K562 (cell line): ENCODE data around the gene FCSK. TPM values are rescaled to one million over a fixed set of nuclear protein-coding genes. Genes with fewer than 3 reads are reported as not detected.

ENCODE experiments used
- ARID3A ChIP-seq: IDR thresholded peaks from 2 replicates; pipeline ENCODE4 v1.6.1; 2012; ENCODE audit warnings: low read depth, low read length, improper control_type of control experiment, borderline replicate concordance
- CREM ChIP-seq: IDR thresholded peaks from 2 replicates; pipeline ENCODE4 v1.6.1; 2014; ENCODE audit warnings: antibody characterized with exemption, low read depth
- EZH2 ChIP-seq: IDR thresholded peaks from 2 replicates; pipeline ENCODE4 v1.6.1; 2012; ENCODE audit warnings: low read depth, mild to moderate bottlenecking, inconsistent platforms, low read length, borderline replicate concordance
- GATAD2B ChIP-seq: fragments of 450-650 bp; IDR thresholded peaks from 2 replicates; pipeline ENCODE4 v1.6.1; 2017; ENCODE audit warnings: mild to moderate bottlenecking, borderline replicate concordance
- MCM7 ChIP-seq, 2 experiments: fragments of 450-650 bp; IDR thresholded peaks; 2 replicates each; pipeline ENCODE4 v1.6.1; 2016 to 2018
- PCBP1 ChIP-seq: fragments of 200-400 bp; formaldehyde crosslinking; IDR thresholded peaks from 2 replicates; pipeline ENCODE4 v1.6.1; 2018; ENCODE audit warnings: mild to moderate bottlenecking, low read depth, low read length; ENCODE audit not compliant: poor library complexity, severe bottlenecking
- RBBP5 ChIP-seq: fragments of 200-600 bp; sonication (generic); IDR thresholded peaks from 2 replicates; pipeline ENCODE4 v1.6.1; 2012; ENCODE audit warnings: borderline replicate concordance, mild to moderate bottlenecking, low read length, control low read depth, inconsistent platforms; ENCODE audit not compliant: insufficient read depth, poor library complexity, severe bottlenecking
- RFX7 ChIP-seq: fragments of 250-450 bp; sonication (Bioruptor Pico); IDR thresholded peaks from 2 replicates; pipeline ENCODE4 v1.5.1; 2021; ENCODE audit warnings: mild to moderate bottlenecking
- SFPQ ChIP-seq: fragments of 200-400 bp; formaldehyde crosslinking; IDR thresholded peaks from 2 replicates; pipeline ENCODE4 v1.6.1; 2017; ENCODE audit warnings: mild to moderate bottlenecking, low read depth, low read length, moderate library complexity
- SMARCA5 ChIP-seq: fragments of 450-650 bp; IDR thresholded peaks from 2 replicates; pipeline ENCODE4 v1.6.1; 2016
- SMC3 ChIP-seq: conservative IDR thresholded peaks from 2 replicates; pipeline ENCODE4 v1.6.1; 2011; ENCODE audit warnings: low read depth, low read length, improper control_type of control experiment; ENCODE audit not compliant: insufficient read depth
- SNIP1 ChIP-seq: fragments of 450-650 bp; IDR thresholded peaks from 2 replicates; pipeline ENCODE4 v1.7.1; 2017; ENCODE audit warnings: low read depth, mild to moderate bottlenecking
- TCFL5 ChIP-seq: fragments of 250-450 bp; sonication (Bioruptor Pico); conservative IDR thresholded peaks from 2 replicates; pipeline ENCODE4 v1.6.1; 2021; ENCODE audit warnings: mild to moderate bottlenecking, moderate library complexity, matching md5 sums
- THRAP3 ChIP-seq: fragments of 450-650 bp; IDR thresholded peaks from 2 replicates; pipeline ENCODE4 v1.6.1; 2016; ENCODE audit warnings: mild to moderate bottlenecking, inconsistent platforms, borderline replicate concordance
- ZNF384 ChIP-seq: IDR thresholded peaks from 2 replicates; pipeline ENCODE4 v1.6.1; 2012; ENCODE audit warnings: low read depth, low read length, improper control_type of control experiment
- ZSCAN32 ChIP-seq: fragments of 450-650 bp; formaldehyde crosslinking; IDR thresholded peaks from 2 replicates; pipeline ENCODE4 v1.4.0; 2020; ENCODE audit warnings: mild to moderate bottlenecking, moderate library complexity
- polyA plus RNA-seq, 8 experiments: library from polyadenylated mRNA; depleted of rRNA in 4 of 8; stranded (reverse) in 5 of 8; unstranded in 3 of 8; fragments of >200 nt; fragmentation: Nextera tagmentation in 2 of 8; fragmentation: Illumina TruSeq in 1 of 8; extraction: Ambion mirVana in 2 of 8; extraction: Trizol in 1 of 8; gene quantifications; 2 replicates each; pipeline versions ENCODE4 v1.2.1 to v1.2.3, GENCODE V29; 2011 to 2014; ENCODE audit warnings: inconsistent platforms in 1 of 8, missing spikeins in 1 of 8
- total RNA-seq, 7 experiments: library from RNA; depleted of rRNA in 6 of 7; stranded (reverse); fragments of >200 nt in 6 of 7; fragmentation: Illumina TruSeq in 2 of 7; extraction: Trizol in 2 of 7; gene quantifications; 2 replicates each; pipeline versions ENCODE4 v1.2.1 to v1.2.3, GENCODE V29; 2011 to 2021; ENCODE audit warnings: low replicate concordance in 1 of 7
- TF ChIP-seq, protein P1 (sequence below): sonication (generic); formaldehyde crosslinking; IDR thresholded peaks from 2 replicates; pipeline ENCODE4 v1.9.0; 2022; ENCODE audit warnings: mild to moderate bottlenecking, missing genetic modification reagents
- TF ChIP-seq, protein P2 (sequence below): fragments of 250-450 bp; sonication (Bioruptor Pico); IDR thresholded peaks from 2 replicates; pipeline ENCODE4 v1.4.0; 2020; ENCODE audit warnings: mild to moderate bottlenecking, moderate library complexity

Gene FCSK
- total and polyA plus RNA-seq, 9 of the 15 experiments (the other 6 are each of a cell fraction or from before 2014, with no cell fraction given) = 0.92 to 18.6 (median 8.3) TPM

DNA sequence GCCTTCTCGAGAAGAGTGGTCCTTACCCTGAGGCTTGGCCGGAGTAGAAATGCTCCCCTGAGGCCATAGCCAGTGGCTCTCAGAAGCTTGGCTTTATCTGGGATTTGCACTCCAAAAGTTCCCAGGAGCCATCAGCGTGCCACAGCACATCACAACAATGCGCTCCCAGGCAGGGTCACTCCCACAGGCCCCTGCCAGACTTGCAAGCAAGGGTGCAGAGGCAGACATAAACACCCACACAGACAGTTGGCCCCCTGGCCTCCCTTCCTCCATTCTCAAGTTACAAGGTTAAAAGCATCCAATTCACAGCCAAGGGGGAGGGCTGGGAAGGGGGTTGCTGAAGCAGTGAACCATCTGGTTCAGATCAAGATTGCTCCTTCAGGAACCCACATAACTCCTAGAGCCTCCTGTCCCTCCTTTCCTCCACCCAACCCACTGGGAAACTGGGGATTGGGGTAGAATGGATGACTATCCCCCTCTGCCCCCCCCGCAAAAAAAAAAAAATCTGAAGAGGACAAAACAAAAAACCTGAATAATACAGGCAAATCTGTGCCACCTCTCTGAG lies 17.3 kb upstream of the FCSK start (continued):
- TF ChIP-seq SMC3 (no peak), ARID3A (no peak), MCM7 (IDR thresholded peaks at IDR 0.05) (no peak), ZSCAN32 (CRISPR knock-in tag) (no peak), RBBP5 (no peak), ZNF384 (peak; percentile 61; the same call in 1 of the 2 replicates), THRAP3 (no peak), TCFL5 (CRISPR knock-in tag) (no peak), RFX7 (no peak), CREM (peak; percentile 78), GATAD2B (no peak), PCBP1 (no peak), EZH2 (no peak), SMARCA5 (no peak), SFPQ (no peak), SNIP1 (no peak)
- TF ChIP-seq, protein P1, sequence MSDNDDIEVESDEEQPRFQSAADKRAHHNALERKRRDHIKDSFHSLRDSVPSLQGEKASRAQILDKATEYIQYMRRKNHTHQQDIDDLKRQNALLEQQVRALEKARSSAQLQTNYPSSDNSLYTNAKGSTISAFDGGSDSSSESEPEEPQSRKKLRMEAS (CRISPR knock-in tag) = no peak; the same call in 1 of the 2 replicates
- TF ChIP-seq, protein P2, sequence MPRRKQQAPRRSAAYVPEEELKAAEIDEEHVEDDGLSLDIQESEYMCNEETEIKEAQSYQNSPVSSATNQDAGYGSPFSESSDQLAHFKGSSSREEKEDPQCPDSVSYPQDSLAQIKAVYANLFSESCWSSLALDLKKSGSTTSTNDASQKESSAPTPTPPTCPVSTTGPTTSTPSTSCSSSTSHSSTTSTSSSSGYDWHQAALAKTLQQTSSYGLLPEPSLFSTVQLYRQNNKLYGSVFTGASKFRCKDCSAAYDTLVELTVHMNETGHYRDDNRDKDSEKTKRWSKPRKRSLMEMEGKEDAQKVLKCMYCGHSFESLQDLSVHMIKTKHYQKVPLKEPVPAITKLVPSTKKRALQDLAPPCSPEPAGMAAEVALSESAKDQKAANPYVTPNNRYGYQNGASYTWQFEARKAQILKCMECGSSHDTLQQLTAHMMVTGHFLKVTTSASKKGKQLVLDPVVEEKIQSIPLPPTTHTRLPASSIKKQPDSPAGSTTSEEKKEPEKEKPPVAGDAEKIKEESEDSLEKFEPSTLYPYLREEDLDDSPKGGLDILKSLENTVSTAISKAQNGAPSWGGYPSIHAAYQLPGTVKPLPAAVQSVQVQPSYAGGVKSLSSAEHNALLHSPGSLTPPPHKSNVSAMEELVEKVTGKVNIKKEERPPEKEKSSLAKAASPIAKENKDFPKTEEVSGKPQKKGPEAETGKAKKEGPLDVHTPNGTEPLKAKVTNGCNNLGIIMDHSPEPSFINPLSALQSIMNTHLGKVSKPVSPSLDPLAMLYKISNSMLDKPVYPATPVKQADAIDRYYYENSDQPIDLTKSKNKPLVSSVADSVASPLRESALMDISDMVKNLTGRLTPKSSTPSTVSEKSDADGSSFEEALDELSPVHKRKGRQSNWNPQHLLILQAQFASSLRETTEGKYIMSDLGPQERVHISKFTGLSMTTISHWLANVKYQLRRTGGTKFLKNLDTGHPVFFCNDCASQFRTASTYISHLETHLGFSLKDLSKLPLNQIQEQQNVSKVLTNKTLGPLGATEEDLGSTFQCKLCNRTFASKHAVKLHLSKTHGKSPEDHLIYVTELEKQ (CRISPR knock-in tag) = no peak
